Neural cell (in vitro differentiated cells): ENCODE results near the gene SLC29A1. TPM values are rescaled to one million over a fixed set of nuclear protein-coding genes. Genes with fewer than 3 reads are reported as not detected.

Source experiments
- H2AFZ ChIP-seq: fragments of 200-600, 300-800 bp; sonication (generic), shearing (Covaris generic); 2 replicates; pipeline ENCODE4 v1.6.0; 2014; ENCODE audit warnings: low read depth, mild to moderate bottlenecking, antibody characterized with exemption, low read length, moderate library complexity
- H3F3A ChIP-seq: fragments of 200-600 bp; shearing (Covaris generic); 2 replicates; pipeline ENCODE4 v1.6.1; 2016; ENCODE audit warnings: mild to moderate bottlenecking, moderate library complexity, mixed read lengths, antibody characterized with exemption, low read length; ENCODE audit not compliant: insufficient read depth, poor library complexity, severe bottlenecking
- H3K27ac ChIP-seq: fragments of 200-600, 300-800 bp; sonication (generic), shearing (Covaris generic); 2 replicates; pipeline ENCODE4 v1.5.1; 2014; ENCODE audit warnings: mild to moderate bottlenecking, low read length, moderate library complexity
- H3K27me3 ChIP-seq: fragments of 300-800, 200-600 bp; sonication (generic), shearing (Covaris generic); 2 replicates; pipeline ENCODE4 v1.6.0; 2014; ENCODE audit warnings: mild to moderate bottlenecking, low read depth, low read length, moderate library complexity; ENCODE audit not compliant: insufficient read depth
- H3K36me3 ChIP-seq: fragments of 300-800, 200-600 bp; sonication (generic), shearing (Covaris generic); 2 replicates; pipeline ENCODE4 v1.5.1; 2014; ENCODE audit warnings: mild to moderate bottlenecking, antibody characterized with exemption, low read length, moderate library complexity; ENCODE audit not compliant: insufficient read depth
- H3K4me2 ChIP-seq: fragments of 300-800, 200-600 bp; sonication (generic), shearing (Covaris generic); 2 replicates; pipeline ENCODE4 v1.6.0; 2014; ENCODE audit warnings: mild to moderate bottlenecking, low read length
- H3K4me3 ChIP-seq: fragments of 300-800, 200-600 bp; sonication (generic), shearing (Covaris generic); 2 replicates; pipeline ENCODE4 v1.5.1; 2014; ENCODE audit warnings: mild to moderate bottlenecking, low read length, moderate library complexity
- H3K79me2 ChIP-seq: fragments of 200-600 bp; shearing (Covaris generic); replicated peaks from 2 replicates; pipeline ENCODE4 v1.6.0; 2014; ENCODE audit warnings: mild to moderate bottlenecking, low read length, moderate library complexity; ENCODE audit not compliant: insufficient read depth
- H3K9ac ChIP-seq: fragments of 300-800, 200-600 bp; sonication (generic), shearing (Covaris generic); 2 replicates; pipeline ENCODE4 v1.6.1; 2016; ENCODE audit warnings: mild to moderate bottlenecking, low read length, mixed read lengths
- H3K9me2 ChIP-seq: fragments of 200-600 bp; shearing (Covaris generic); 2 replicates; pipeline ENCODE4 v1.6.1; 2016; ENCODE audit warnings: mild to moderate bottlenecking, low read length, mixed read lengths; ENCODE audit not compliant: insufficient read depth
- H3K9me3 ChIP-seq: fragments of 200-600, 300-800 bp; sonication (generic), shearing (Covaris generic); 2 replicates; pipeline ENCODE4 v1.6.1; 2016; ENCODE audit warnings: mild to moderate bottlenecking, mixed run types, low read length, moderate library complexity, mixed read lengths
- H4K20me1 ChIP-seq: fragments of 200-600 bp; shearing (Covaris generic); 2 replicates; pipeline ENCODE4 v1.6.1; 2016; ENCODE audit warnings: mild to moderate bottlenecking, mixed run types; ENCODE audit not compliant: insufficient read depth
- EP300 ChIP-seq: fragments of 450-650 bp; conservative IDR thresholded peaks from 2 replicates; pipeline ENCODE4 v1.6.1; 2014; ENCODE audit warnings: antibody characterized with exemption, mild to moderate bottlenecking, moderate library complexity; ENCODE audit not compliant: poor library complexity, severe bottlenecking
- EZH2 ChIP-seq: fragments of 200-600, 300-800 bp; shearing (Covaris generic), sonication (generic); IDR thresholded peaks from 2 replicates; pipeline ENCODE4 v1.6.1; 2014; ENCODE audit warnings: antibody characterized with exemption, low read length, borderline replicate concordance, mild to moderate bottlenecking; ENCODE audit not compliant: insufficient read depth, poor library complexity, severe bottlenecking
- MXI1 ChIP-seq: fragments of 450-650 bp; conservative IDR thresholded peaks from 2 replicates; pipeline ENCODE4 v1.6.1; 2014; ENCODE audit warnings: antibody characterized with exemption, mild to moderate bottlenecking; ENCODE audit not compliant: poor library complexity, severe bottlenecking
- POLR2AphosphoS5 ChIP-seq: IDR thresholded peaks from 2 replicates; pipeline ENCODE4 v1.6.1; 2012
- RAD21 ChIP-seq: fragments of 450-650 bp; conservative IDR thresholded peaks from 2 replicates; pipeline ENCODE4 v1.6.1; 2014; ENCODE audit warnings: antibody characterized with exemption, mild to moderate bottlenecking, moderate library complexity
- SMC3 ChIP-seq: fragments of 450-650 bp; conservative IDR thresholded peaks from 2 replicates; pipeline ENCODE4 v1.6.1; 2014; ENCODE audit warnings: antibody characterized with exemption, mild to moderate bottlenecking, moderate library complexity; ENCODE audit not compliant: poor library complexity
- TAF1 ChIP-seq: IDR thresholded peaks from 2 replicates; pipeline ENCODE4 v1.6.1; 2012; ENCODE audit warnings: low read depth
- polyA plus RNA-seq: library from polyadenylated mRNA; depleted of rRNA; stranded (reverse); fragments of >200 nt; gene quantifications from 2 replicates; pipeline ENCODE4 v1.2.3, GENCODE V29; 2014
- TF ChIP-seq, protein P1 (sequence below): IDR thresholded peaks from 2 replicates; pipeline ENCODE4 v1.6.1; 2012; ENCODE audit warnings: borderline replicate concordance
- TF ChIP-seq, protein P2 (sequence below): fragments of 450-650 bp; IDR thresholded peaks from 2 replicates; pipeline ENCODE4 v1.5.1; 2014; ENCODE audit warnings: antibody characterized with exemption, mild to moderate bottlenecking, moderate library complexity; ENCODE audit not compliant: poor library complexity, severe bottlenecking

SLC29A1 gene
- polyA plus RNA-seq, 1 donor from 2014 or later: 18.9 TPM

DNA sequence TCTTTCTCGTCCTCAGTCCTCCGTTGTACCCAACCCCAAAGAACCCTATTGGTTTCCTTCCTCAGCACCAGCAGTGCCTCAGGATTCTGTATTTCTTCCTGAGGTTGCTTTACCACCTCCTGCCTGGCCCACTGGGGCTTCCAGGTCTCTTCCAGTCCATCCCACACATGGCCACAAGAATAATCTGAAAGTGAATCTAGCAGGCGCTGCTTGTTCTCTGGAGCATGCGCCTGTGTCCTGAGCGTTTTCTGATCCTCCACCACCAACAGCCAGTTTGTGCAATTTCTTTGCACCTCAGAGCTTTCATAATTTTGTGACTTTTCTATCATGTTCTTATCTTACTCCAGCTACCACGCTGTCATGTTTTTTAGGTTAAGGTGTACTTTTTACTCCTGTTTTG lies 11.9 kb downstream of the SLC29A1 start:
- Histone ChIP-seq H3F3A (no peaks in the 10 kb centered on the region), H3K79me2 (no peaks in the 10 kb centered on the region), H3K4me3 (no peak overlapping the region), H3K27me3 (no peaks in the 10 kb centered on the region), H3K4me2 (no peak overlapping the region), H3K9ac (no peak overlapping the region), H3K36me3 (no peaks in the 10 kb centered on the region), H3K9me2 (no peaks in the 10 kb centered on the region), H3K9me3 (no peaks in the 10 kb centered on the region), H2AFZ (no peak overlapping the region), H4K20me1 (no peaks in the 10 kb centered on the region), H3K27ac (no peak overlapping the region)
- TF ChIP-seq, protein P1, sequence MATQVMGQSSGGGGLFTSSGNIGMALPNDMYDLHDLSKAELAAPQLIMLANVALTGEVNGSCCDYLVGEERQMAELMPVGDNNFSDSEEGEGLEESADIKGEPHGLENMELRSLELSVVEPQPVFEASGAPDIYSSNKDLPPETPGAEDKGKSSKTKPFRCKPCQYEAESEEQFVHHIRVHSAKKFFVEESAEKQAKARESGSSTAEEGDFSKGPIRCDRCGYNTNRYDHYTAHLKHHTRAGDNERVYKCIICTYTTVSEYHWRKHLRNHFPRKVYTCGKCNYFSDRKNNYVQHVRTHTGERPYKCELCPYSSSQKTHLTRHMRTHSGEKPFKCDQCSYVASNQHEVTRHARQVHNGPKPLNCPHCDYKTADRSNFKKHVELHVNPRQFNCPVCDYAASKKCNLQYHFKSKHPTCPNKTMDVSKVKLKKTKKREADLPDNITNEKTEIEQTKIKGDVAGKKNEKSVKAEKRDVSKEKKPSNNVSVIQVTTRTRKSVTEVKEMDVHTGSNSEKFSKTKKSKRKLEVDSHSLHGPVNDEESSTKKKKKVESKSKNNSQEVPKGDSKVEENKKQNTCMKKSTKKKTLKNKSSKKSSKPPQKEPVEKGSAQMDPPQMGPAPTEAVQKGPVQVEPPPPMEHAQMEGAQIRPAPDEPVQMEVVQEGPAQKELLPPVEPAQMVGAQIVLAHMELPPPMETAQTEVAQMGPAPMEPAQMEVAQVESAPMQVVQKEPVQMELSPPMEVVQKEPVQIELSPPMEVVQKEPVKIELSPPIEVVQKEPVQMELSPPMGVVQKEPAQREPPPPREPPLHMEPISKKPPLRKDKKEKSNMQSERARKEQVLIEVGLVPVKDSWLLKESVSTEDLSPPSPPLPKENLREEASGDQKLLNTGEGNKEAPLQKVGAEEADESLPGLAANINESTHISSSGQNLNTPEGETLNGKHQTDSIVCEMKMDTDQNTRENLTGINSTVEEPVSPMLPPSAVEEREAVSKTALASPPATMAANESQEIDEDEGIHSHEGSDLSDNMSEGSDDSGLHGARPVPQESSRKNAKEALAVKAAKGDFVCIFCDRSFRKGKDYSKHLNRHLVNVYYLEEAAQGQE: no peak
- TF ChIP-seq MXI1 (no peak), SMC3 (no peak), EZH2 (no peak), RAD21 (no peak), EP300 (no peak), POLR2AphosphoS5 (no peak), TAF1 (no peak)
- TF ChIP-seq, protein P2, sequence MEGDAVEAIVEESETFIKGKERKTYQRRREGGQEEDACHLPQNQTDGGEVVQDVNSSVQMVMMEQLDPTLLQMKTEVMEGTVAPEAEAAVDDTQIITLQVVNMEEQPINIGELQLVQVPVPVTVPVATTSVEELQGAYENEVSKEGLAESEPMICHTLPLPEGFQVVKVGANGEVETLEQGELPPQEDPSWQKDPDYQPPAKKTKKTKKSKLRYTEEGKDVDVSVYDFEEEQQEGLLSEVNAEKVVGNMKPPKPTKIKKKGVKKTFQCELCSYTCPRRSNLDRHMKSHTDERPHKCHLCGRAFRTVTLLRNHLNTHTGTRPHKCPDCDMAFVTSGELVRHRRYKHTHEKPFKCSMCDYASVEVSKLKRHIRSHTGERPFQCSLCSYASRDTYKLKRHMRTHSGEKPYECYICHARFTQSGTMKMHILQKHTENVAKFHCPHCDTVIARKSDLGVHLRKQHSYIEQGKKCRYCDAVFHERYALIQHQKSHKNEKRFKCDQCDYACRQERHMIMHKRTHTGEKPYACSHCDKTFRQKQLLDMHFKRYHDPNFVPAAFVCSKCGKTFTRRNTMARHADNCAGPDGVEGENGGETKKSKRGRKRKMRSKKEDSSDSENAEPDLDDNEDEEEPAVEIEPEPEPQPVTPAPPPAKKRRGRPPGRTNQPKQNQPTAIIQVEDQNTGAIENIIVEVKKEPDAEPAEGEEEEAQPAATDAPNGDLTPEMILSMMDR: no peak

DNA sequence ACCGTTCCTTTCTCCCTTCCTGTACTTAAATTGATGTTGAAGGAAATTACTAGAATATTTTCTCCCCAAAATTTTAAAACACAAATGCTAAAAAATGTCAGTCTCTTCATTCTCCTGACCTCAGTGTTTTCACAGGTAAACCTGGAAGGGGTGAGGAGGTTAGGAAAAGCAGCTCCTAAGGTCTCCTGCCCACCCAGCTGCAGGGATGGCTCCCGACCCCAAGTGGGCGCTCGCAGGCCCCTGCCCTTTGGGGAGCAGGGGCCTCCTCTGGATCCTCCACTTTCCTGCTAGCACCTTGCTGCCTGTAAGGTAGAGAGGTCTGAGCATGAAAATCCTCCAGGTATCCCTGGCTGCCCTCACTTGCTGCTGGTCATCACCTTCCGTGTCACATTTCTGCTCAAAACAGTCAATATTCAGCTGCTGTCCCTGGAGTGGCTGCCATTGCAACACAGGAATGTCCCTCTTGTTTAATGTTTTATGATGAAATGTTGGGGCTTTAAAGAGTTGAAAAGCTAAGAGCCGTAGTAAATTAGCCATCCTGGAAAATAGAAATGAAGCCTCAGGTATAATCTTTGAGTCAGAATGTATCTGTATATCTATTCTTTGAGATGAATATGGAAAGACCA lies 12.6 kb downstream of the SLC29A1 start:
- Histone ChIP-seq H3F3A (no peaks in the 10 kb centered on the region), H3K27me3 (no peaks in the 10 kb centered on the region), H4K20me1 (no peaks in the 10 kb centered on the region), H3K9me3 (no peaks in the 10 kb centered on the region), H3K36me3 (no peaks in the 10 kb centered on the region), H3K79me2 (no peaks in the 10 kb centered on the region), H3K4me3 (no peak overlapping the region), H3K27ac (no peak overlapping the region), H2AFZ (no peak overlapping the region), H3K4me2 (no peak overlapping the region), H3K9me2 (no peaks in the 10 kb centered on the region), H3K9ac (no peak overlapping the region)
- TF ChIP-seq SMC3 (no peak), RAD21 (no peak), MXI1 (no peak), TAF1 (no peak), POLR2AphosphoS5 (no peak), EZH2 (no peak), EP300 (no peak)
- TF ChIP-seq, protein P2: no peak
- TF ChIP-seq, protein P1: no peak
